AG10803 (cell line): ENCODE measurements around the gene FMN2.
A peak's percentile ranks its signal among the peaks of the same experiment; 100 is the strongest.
"Not testable (repeated sequence)": the region's sequence is repeated elsewhere in the genome, so short reads cannot be mapped to it uniquely, and the experiment has no call there.

ENCODE experiments used
- DNase-seq: peaks from one replicate; pipeline ENCODE4 v3.0.0; 2010; ENCODE audit warnings: low read depth
- H3K4me3 ChIP-seq: 2 replicates; pipeline ENCODE4 v1.5.1; 2011; ENCODE audit warnings: mild to moderate bottlenecking, low read length, control low read depth
- TF ChIP-seq, protein P1 (sequence below): conservative IDR thresholded peaks from 2 replicates; pipeline ENCODE4 v1.5.1; 2011; ENCODE audit warnings: mild to moderate bottlenecking, low read length, control low read depth, inconsistent platforms

Gene FMN2

DNA sequence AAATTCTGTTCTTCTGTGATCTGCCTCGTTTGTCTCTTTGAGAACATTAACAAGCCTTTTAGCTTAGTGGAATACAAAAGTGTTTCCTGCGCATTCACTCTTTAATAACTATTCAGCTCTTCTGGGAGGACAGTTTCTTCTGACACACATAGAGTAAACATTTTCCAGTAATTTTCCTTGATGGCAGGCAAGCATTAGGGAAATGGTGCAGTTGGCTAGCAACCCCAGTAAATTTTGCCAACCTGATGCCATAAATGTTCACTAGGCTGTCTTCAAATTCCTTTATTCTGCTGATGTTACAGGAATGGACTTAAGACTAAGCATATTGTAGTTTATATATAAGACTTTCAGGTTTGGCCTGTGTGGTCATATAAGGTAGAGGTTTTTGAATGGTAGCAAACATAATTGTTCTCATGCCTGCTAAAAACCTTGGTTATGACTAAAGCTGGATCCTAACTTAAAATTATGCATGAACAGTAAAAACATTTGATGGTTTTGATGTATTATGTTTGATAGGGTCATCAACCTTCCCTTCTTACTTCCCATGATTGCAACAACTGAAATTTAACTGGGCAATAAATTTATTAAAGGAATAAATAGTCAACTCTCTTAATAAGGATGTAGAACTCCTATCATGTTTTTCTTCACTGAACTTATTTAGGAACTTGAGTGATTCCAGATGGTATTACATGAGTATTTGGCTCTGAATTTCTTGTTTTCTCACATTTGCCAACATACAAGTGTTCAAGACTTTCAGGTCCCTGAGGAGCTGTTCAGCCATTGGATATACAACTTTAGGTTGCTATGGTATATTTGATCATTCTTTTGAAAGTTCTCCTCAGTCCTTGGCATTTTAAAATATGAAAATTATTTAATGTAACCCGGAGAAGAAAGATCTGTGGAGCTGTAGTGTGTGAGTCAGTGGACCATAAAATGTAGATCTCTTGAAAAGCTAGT lies 223.4 kb downstream of the FMN2 start:
- no peak overlapping the region for H3K4me3 ChIP-seq
- peak; percentile 75 for DNase-seq
- TF ChIP-seq, protein P1, sequence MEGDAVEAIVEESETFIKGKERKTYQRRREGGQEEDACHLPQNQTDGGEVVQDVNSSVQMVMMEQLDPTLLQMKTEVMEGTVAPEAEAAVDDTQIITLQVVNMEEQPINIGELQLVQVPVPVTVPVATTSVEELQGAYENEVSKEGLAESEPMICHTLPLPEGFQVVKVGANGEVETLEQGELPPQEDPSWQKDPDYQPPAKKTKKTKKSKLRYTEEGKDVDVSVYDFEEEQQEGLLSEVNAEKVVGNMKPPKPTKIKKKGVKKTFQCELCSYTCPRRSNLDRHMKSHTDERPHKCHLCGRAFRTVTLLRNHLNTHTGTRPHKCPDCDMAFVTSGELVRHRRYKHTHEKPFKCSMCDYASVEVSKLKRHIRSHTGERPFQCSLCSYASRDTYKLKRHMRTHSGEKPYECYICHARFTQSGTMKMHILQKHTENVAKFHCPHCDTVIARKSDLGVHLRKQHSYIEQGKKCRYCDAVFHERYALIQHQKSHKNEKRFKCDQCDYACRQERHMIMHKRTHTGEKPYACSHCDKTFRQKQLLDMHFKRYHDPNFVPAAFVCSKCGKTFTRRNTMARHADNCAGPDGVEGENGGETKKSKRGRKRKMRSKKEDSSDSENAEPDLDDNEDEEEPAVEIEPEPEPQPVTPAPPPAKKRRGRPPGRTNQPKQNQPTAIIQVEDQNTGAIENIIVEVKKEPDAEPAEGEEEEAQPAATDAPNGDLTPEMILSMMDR = no peak

DNA sequence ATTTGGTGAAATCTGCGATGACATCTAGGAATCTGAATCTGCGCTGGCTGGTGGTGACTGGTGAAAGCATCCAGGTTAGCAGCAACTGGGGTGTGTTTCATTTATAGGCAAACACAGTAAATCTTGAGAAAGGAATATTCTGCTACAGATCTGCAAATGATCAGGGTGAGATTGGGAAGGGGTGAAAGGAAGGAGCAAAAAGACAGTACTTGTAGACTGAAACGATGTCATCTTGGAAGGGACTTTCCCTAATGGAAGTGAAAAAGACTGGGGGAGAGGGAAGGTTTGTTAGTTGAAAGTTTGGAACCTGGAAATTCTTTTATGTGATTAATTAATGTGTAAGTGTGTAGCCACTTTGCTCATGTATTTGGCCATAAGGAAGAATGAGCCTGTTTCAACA lies 228.3 kb downstream of the FMN2 start:
- no peak for DNase-seq
- TF ChIP-seq, protein P1 = no peak
- H3K4me3 ChIP-seq = no peak overlapping the region

DNA sequence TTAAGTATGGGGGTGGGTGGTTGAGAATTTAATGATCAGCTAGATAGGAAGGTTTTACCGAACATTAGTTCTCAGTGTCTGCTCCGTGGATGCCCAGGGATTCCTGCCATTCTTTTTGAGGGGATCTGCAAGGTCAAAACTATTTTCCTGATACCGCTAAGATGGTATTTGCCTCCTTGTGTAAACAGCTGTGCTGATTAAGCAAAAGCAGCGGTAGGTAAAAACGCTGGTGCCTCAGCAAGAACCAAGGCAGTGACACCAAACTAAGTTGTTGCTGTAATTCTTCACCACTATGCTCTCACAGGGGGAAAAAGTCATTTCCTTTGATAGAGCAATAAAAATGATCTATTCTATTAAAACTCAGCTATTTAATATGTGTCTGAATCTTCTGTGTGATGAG lies 229.0 kb downstream of the FMN2 start:
- TF ChIP-seq, protein P1 = no peak
- DNase-seq = no peak
- H3K4me3 ChIP-seq = no peak overlapping the region

DNA sequence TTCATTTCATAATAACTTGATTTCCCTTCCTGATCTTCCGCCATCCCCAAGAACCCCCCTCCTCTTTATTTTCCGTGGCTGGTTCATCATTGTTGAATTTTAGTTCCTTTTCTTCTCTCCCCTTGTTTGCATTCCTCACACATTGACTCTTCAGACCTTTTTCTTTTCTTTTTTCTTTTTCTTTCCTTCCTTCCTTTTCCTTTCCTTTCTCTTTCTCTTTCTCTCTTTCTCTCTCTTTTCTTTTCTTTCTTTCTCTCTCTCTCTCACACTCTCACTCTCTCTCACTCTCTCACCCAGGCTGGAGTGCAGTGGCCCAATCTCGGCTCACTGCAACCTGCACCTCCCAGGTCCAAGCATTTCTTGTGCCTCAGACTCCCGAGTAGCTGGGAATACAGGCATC lies 231.3 kb downstream of the FMN2 start:
- no peak for DNase-seq

DNA sequence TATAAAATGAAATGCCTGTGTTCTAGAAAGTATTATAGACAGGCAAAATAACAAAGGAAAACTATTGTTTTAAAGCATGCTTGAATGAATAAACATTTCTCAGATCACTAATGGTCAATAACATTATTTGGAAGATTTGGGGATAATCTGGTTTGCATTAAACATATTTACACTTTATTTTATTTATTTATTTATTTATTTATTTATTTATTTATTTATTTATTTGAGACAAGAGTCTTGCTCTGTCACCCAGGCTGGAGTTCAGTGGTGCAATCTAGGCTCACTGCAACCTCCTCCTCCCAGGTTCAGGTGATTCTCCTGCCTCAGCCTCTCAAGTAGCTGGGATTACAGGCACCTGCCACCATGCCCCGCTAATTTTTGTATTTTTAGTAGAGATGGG lies 236.7 kb downstream of the FMN2 start:
- DNase-seq, H3K4me3 ChIP-seq: not testable (repeated sequence)

More for the DNA sequence above, 231.3 kb downstream of the FMN2 start:
- TF ChIP-seq, protein P1 = no peak
- no peak overlapping the region for H3K4me3 ChIP-seq

DNA sequence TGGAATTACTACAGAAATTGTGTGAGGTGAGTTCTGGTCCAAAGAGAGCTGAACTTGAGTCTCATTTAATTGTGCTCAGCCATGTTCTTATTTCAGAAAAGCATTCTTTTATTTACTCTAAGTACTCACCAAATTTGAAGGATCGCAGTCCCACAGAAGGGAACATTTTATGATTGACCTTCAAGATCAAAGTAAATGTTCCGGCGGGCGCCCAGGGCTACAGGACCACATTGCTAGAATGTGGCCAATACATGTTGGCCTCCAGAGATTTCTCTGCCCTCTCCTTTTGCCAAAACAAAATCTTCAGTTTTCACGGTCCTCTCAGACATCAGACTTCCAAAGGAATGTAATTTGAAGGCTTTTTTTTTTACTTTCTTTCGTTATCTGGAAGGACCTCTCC lies 237.8 kb downstream of the FMN2 start:
- TF ChIP-seq, protein P1 = no peak
- H3K4me3 ChIP-seq = no peak overlapping the region
- DNase-seq = no peak

DNA sequence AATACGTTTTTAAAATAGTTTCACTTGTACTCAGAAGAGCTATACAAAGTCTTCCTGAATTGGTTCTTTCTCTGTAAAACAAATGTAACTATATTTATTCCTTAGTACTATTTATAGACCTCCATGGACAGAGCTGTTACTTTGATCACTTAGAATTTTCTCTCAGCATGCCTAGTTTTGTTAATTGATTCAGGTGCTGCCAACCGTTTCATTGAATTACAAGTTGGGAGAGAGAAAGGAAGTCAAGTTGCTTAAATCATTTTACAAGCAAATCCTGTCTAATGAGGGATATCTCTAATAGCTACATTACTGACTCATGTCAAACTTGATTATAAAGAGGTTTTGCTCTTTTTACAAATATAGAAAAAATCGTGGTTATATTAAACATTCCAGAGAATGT lies 241.0 kb downstream of the FMN2 start:
- DNase-seq = no peak
- TF ChIP-seq, protein P1 = no peak
- H3K4me3 ChIP-seq = no peak overlapping the region
